ENCODE results near the gene L3MBTL2. TPM values are rescaled to one million over a fixed set of nuclear protein-coding genes. Genes with fewer than 3 reads are reported as not detected.

Gene L3MBTL2
- total RNA-seq, 1 donor from 2014 or later: 20.1 TPM

- Mint-ChIP-seq H3K36me3 (ENCODE audit: low read depth, unreplicated experiment) (peaks cover 20% of the 10 kb centered on the region), H3K27ac (ENCODE audit: unreplicated experiment) (no peak overlapping the region), H3K9me3 (ENCODE audit: unreplicated experiment) (no peaks in the 10 kb centered on the region), H3K27me3 (ENCODE audit: unreplicated experiment) (peaks cover 4% of the 10 kb centered on the region), H3K4me1 (ENCODE audit: unreplicated experiment) (no peaks in the 10 kb centered on the region), H3K4me3 (ENCODE audit: unreplicated experiment) (no peak overlapping the region)
- TF ChIP-seq CTCF (IDR thresholded peaks at IDR 0.05; ENCODE audit: unreplicated experiment): no peak
- no peak for DNase-seq (ENCODE audit: low spot score)
These were observed 75.7 kb downstream of the L3MBTL2 start for GRCh38 chr22:41280854-41281253.

Small RNAs within 50 kb of the gene (microRNA-seq; reads per million reads assigned to microRNA genes)
- 0.90 reads per million, percentile 9 among the genes with 10 or more reads in this experiment for gene MIR6889 (ENCODE audit: unreplicated experiment)

Other genes with a start within 250 kb of the L3MBTL2 start
- gene EP300, start 112.7 kb upstream of the L3MBTL2 start, total RNA-seq (ENCODE audit: unreplicated experiment): 115 TPM
- gene CHADL, start 35.6 kb downstream of the L3MBTL2 start, total RNA-seq (ENCODE audit: unreplicated experiment): 1.2 TPM
- 71.5 TPM for gene RANGAP1, start 80.9 kb downstream of the L3MBTL2 start, total RNA-seq (ENCODE audit: unreplicated experiment)
- 69.2 TPM for gene ZC3H7B, start 96.2 kb downstream of the L3MBTL2 start, total RNA-seq (ENCODE audit: unreplicated experiment)
- 6.6 TPM for gene TEF, start 176.6 kb downstream of the L3MBTL2 start, total RNA-seq (ENCODE audit: unreplicated experiment)
- 60.3 TPM for gene TOB2, start 241.5 kb downstream of the L3MBTL2 start, total RNA-seq (ENCODE audit: unreplicated experiment)

Data from endothelial cell (in vitro differentiated cells).